A549 (cell line): ENCODE measurements around the gene CCDC27. TPM values are rescaled to one million over a fixed set of nuclear protein-coding genes. Genes with fewer than 3 reads are reported as not detected.

Experiments used
- ATAC-seq, 2 experiments: fragments of 200-7000 bp in 1 of 2; fragments of >200 bp in 1 of 2; cut with Nextera tagmentation in 1 of 2; cut with Tn5 transposase in 1 of 2; 3 replicates each; pipeline versions ENCODE4 v1.8.0 to v1.9.1; 2018 to 2020; ENCODE audit warnings: mild to moderate bottlenecking in 1 of 2, moderate library complexity in 1 of 2
- CTCF ChIA-PET: fragments of 300-600 bp; sonication (Branson Sonifier 250); formaldehyde crosslinking; extraction: SDS; loops from one replicate; lab custom pipeline; 2021; ENCODE audit warnings: antibody characterized with exemption, inconsistent platforms; lab: Yijun Ruan, JAX
- POLR2A ChIA-PET: fragments of 350-600 bp; formaldehyde crosslinking; extraction: SDS; loops from one replicate; lab custom pipeline; 2021; ENCODE audit warnings: antibody characterized with exemption, inconsistent platforms; lab: Yijun Ruan, JAX
- DNase-seq, 2 experiments: peaks; one replicate each; pipeline versions ENCODE4 v3.0.0 to v3.0.0-alpha.2; 2011 to 2016; ENCODE audit warnings: low read depth in 1 of 2, low spot score in 1 of 2
- FAIRE-seq: peaks from 2 replicates; lab custom pipeline; 2011; peaks lifted over from hg19 to GRCh38; lab: Jason Lieb, UNC
- H3K27ac ChIP-seq, 2 experiments: fragments of >200 bp; sonication (Bioruptor Twin); formaldehyde crosslinking; 3 replicates each; pipeline ENCODE4 v1.5.1; 2016 to 2017
- H3K4me1 ChIP-seq: fragments of >200 bp; sonication (Bioruptor Twin); formaldehyde crosslinking; 3 replicates; pipeline ENCODE4 v1.6.1; 2016
- H3K4me2 ChIP-seq: fragments of >200 bp; sonication (Bioruptor Twin); formaldehyde crosslinking; 3 replicates; pipeline ENCODE4 v1.6.1; 2016
- H3K4me3 ChIP-seq: fragments of >200 bp; sonication (Bioruptor Twin); formaldehyde crosslinking; 3 replicates; pipeline ENCODE4 v1.5.1; 2016
- H3K9me3 ChIP-seq: fragments of >200 bp; sonication (Bioruptor Twin); formaldehyde crosslinking; 3 replicates; pipeline ENCODE4 v1.6.1; 2016
- BHLHE40 ChIP-seq: IDR thresholded peaks from 2 replicates; pipeline ENCODE4 v1.6.1; 2012; ENCODE audit warnings: low read depth, low read length, inconsistent platforms
- CBX8 ChIP-seq: fragments of 200-600 bp; sonication (generic); IDR thresholded peaks from 2 replicates; pipeline ENCODE4 v1.6.1; 2016
- CHD4 ChIP-seq: fragments of 200-600 bp; sonication (generic); IDR thresholded peaks from 2 replicates; pipeline ENCODE4 v1.6.1; 2016; ENCODE audit warnings: antibody characterized with exemption, mild to moderate bottlenecking, borderline replicate concordance
- ESRRA ChIP-seq: fragments of 150-350 bp; IDR thresholded peaks from 2 replicates; pipeline ENCODE4 v1.6.1; 2014; ENCODE audit warnings: mild to moderate bottlenecking, low read length, borderline replicate concordance
- HOXA7 ChIP-seq: fragments of 250-450 bp; sonication (Bioruptor Pico); IDR thresholded peaks from 2 replicates; pipeline ENCODE4 v1.5.0; 2020; ENCODE audit warnings: mild to moderate bottlenecking, moderate library complexity
- HOXB13 ChIP-seq: fragments of 250-450 bp; sonication (Bioruptor Pico); IDR thresholded peaks from 2 replicates; pipeline ENCODE4 v1.5.0; 2020; ENCODE audit warnings: low read depth, mild to moderate bottlenecking, moderate library complexity
- HOXB5 ChIP-seq: fragments of 250-450 bp; sonication (Bioruptor Pico); IDR thresholded peaks from 2 replicates; pipeline ENCODE4 v1.5.0; 2020; ENCODE audit warnings: mild to moderate bottlenecking, moderate library complexity
- JUNB ChIP-seq: fragments of >200 bp; sonication (Bioruptor Twin); formaldehyde crosslinking; IDR thresholded peaks from 2 replicates; pipeline ENCODE4 v1.6.1; 2016
- POLR2A ChIP-seq: IDR thresholded peaks from 2 replicates; pipeline ENCODE4 v1.6.1; 2012; ENCODE audit warnings: mild to moderate bottlenecking, low read length
- RARB ChIP-seq: fragments of 250-450 bp; sonication (Bioruptor Pico); IDR thresholded peaks from 2 replicates; pipeline ENCODE4 v1.8.0; 2021; ENCODE audit warnings: mild to moderate bottlenecking, moderate library complexity
- RCOR1 ChIP-seq: fragments of 150-350 bp; IDR thresholded peaks from 2 replicates; pipeline ENCODE4 v1.6.1; 2014; ENCODE audit warnings: antibody characterized with exemption, low read length, low read depth
- SMC3 ChIP-seq: fragments of >200 bp; sonication (Bioruptor Twin); formaldehyde crosslinking; IDR thresholded peaks from 3 replicates; pipeline ENCODE4 v1.6.1; 2018; ENCODE audit warnings: inconsistent platforms
- SREBF2 ChIP-seq: fragments of 450-650 bp; IDR thresholded peaks from 2 replicates; pipeline ENCODE4 v1.6.1; 2014; ENCODE audit warnings: mild to moderate bottlenecking, moderate library complexity
- TFCP2L1 ChIP-seq: fragments of 250-450 bp; sonication (Bioruptor Pico); IDR thresholded peaks from 2 replicates; pipeline ENCODE4 v1.5.0; 2021; ENCODE audit warnings: mild to moderate bottlenecking
- ZFP36 ChIP-seq: fragments of 450-650 bp; IDR thresholded peaks from 2 replicates; pipeline ENCODE4 v1.6.1; 2014; ENCODE audit warnings: borderline replicate concordance; ENCODE audit not compliant: partially characterized antibody
- ZNF302 ChIP-seq: fragments of 250-450 bp; sonication (Bioruptor Pico); IDR thresholded peaks from 2 replicates; pipeline ENCODE4 v1.9.0; 2021; ENCODE audit warnings: inconsistent platforms, mild to moderate bottlenecking, moderate library complexity
- WGBS: methylation state at CpG from one replicate; pipeline ENCODE4 v1.1.6; 2017; ENCODE audit errors: missing lambda C conversion rate; 5-methylcytosine and 5-hydroxymethylcytosine counted together
- polyA plus RNA-seq, 4 experiments: library from polyadenylated mRNA; depleted of rRNA in 3 of 4; stranded (reverse); fragments of >200 nt; fragmentation: RNase III in 1 of 4; extraction: RNeasy Plus Mini Kit Qiagen cat#74134 plus additional on column Dnase treatment in 1 of 4; gene quantifications; 2 replicates in 3 of 4; 3 replicates in 1 of 4; pipeline ENCODE4 v1.2.3, GENCODE V29; 2011 to 2017
- TF ChIP-seq, protein P1 (sequence below): fragments of 200-600 bp; sonication (generic); IDR thresholded peaks from 2 replicates; pipeline ENCODE4 v1.6.1; 2016; ENCODE audit warnings: antibody characterized with exemption, mild to moderate bottlenecking, moderate library complexity
- TF ChIP-seq, protein P2 (sequence below): IDR thresholded peaks from 2 replicates; pipeline ENCODE4 v1.6.1; 2012
- TF ChIP-seq, protein P3 (sequence below): fragments of 250-450 bp; sonication (Bioruptor Pico); IDR thresholded peaks from 2 replicates; pipeline ENCODE4 v1.5.0; 2021; ENCODE audit warnings: mild to moderate bottlenecking, moderate library complexity, borderline replicate concordance
- TF ChIP-seq, protein P4 (sequence below): IDR thresholded peaks from 2 replicates; pipeline ENCODE4 v1.6.1; 2012; ENCODE audit warnings: low read depth, borderline replicate concordance
- TF ChIP-seq, protein P5 (sequence below): fragments of >200 bp; sonication (Bioruptor Twin); formaldehyde crosslinking; IDR thresholded peaks from 3 replicates; pipeline ENCODE4 v1.6.1; 2016

The CCDC27 gene
- polyA plus RNA-seq, 2 of the 4 experiments (the other 2 are of a cell fraction): not detected

DNA sequence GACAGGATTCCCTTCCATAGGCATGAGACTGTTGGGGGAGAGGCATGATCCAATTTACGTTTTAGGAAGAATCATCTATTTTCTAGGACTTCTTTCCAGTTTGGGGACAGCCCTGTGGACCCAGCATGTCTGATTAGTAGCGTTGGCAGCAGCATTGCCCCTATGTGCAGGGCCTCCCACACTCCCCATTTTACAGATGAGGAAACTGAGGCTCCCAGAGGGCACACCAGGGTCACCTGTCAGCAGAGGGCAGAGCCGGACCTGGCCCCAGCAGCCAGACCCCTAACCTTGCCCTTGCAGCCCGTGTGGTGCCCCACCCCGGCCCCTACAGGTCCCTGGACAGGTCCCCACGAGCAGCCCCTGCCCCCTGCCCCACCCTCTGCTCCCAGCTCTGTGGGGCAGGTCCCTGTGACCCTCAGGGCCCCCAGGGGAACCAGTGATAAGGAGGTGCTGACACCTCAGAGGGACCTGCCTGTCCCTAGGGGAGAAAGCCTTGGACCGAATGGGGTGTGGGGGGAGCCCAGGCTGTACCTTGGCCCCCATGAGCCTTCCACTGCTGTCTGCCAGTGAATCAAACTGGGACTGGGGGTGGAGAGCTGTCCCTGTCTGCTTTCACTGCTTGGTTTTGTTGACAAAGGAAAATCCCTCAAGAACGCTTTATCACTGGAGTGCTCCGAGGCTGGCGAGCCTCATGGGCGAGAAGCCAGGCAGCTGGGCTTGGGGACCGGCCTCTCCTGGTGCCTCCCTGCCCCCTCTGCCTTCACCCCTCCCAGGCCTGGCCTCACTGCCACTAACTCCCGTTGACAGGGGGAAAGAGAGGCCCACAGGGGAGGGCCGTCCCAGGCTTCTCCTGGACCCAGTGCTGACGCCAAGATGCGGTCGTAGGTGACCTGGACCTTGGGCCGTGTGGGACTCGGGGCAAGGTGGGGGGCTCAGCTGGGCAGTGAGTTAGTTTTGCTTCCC lies 39.4 kb upstream of the CCDC27 start:
- Histone ChIP-seq H3K9me3 (no peaks in the 10 kb centered on the region), H3K4me3 (no peak overlapping the region), H3K4me1 (no peaks in the 10 kb centered on the region), H3K4me2 (no peak overlapping the region), H3K27ac (no peak overlapping the region)
- DNase-seq (no peak), ATAC-seq (no peak), FAIRE-seq (no peak)
- TF ChIP-seq, protein P1, sequence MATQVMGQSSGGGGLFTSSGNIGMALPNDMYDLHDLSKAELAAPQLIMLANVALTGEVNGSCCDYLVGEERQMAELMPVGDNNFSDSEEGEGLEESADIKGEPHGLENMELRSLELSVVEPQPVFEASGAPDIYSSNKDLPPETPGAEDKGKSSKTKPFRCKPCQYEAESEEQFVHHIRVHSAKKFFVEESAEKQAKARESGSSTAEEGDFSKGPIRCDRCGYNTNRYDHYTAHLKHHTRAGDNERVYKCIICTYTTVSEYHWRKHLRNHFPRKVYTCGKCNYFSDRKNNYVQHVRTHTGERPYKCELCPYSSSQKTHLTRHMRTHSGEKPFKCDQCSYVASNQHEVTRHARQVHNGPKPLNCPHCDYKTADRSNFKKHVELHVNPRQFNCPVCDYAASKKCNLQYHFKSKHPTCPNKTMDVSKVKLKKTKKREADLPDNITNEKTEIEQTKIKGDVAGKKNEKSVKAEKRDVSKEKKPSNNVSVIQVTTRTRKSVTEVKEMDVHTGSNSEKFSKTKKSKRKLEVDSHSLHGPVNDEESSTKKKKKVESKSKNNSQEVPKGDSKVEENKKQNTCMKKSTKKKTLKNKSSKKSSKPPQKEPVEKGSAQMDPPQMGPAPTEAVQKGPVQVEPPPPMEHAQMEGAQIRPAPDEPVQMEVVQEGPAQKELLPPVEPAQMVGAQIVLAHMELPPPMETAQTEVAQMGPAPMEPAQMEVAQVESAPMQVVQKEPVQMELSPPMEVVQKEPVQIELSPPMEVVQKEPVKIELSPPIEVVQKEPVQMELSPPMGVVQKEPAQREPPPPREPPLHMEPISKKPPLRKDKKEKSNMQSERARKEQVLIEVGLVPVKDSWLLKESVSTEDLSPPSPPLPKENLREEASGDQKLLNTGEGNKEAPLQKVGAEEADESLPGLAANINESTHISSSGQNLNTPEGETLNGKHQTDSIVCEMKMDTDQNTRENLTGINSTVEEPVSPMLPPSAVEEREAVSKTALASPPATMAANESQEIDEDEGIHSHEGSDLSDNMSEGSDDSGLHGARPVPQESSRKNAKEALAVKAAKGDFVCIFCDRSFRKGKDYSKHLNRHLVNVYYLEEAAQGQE: no peak
- TF ChIP-seq HOXB5 (no peak), HOXA7 (CRISPR knock-in tag) (no peak), ESRRA (no peak), RARB (no peak), TFCP2L1 (CRISPR knock-in tag) (no peak), BHLHE40 (no peak), JUNB (no peak), CHD4 (no peak), SREBF2 (no peak), ZFP36 (no peak), CBX8 (no peak)
- TF ChIP-seq, protein P2, sequence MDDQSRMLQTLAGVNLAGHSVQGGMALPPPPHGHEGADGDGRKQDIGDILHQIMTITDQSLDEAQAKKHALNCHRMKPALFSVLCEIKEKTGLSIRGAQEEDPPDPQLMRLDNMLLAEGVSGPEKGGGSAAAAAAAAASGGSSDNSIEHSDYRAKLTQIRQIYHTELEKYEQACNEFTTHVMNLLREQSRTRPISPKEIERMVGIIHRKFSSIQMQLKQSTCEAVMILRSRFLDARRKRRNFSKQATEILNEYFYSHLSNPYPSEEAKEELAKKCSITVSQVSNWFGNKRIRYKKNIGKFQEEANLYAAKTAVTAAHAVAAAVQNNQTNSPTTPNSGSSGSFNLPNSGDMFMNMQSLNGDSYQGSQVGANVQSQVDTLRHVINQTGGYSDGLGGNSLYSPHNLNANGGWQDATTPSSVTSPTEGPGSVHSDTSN: no peak
- TF ChIP-seq, protein P3, sequence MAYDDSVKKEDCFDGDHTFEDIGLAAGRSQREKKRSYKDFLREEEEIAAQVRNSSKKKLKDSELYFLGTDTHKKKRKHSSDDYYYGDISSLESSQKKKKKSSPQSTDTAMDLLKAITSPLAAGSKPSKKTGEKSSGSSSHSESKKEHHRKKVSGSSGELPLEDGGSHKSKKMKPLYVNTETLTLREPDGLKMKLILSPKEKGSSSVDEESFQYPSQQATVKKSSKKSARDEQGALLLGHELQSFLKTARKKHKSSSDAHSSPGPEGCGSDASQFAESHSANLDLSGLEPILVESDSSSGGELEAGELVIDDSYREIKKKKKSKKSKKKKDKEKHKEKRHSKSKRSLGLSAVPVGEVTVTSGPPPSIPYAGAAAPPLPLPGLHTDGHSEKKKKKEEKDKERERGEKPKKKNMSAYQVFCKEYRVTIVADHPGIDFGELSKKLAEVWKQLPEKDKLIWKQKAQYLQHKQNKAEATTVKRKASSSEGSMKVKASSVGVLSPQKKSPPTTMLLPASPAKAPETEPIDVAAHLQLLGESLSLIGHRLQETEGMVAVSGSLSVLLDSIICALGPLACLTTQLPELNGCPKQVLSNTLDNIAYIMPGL (CRISPR knock-in tag): no peak
- TF ChIP-seq, protein P4, sequence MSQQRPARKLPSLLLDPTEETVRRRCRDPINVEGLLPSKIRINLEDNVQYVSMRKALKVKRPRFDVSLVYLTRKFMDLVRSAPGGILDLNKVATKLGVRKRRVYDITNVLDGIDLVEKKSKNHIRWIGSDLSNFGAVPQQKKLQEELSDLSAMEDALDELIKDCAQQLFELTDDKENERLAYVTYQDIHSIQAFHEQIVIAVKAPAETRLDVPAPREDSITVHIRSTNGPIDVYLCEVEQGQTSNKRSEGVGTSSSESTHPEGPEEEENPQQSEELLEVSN: no peak
- TF ChIP-seq, protein P5, sequence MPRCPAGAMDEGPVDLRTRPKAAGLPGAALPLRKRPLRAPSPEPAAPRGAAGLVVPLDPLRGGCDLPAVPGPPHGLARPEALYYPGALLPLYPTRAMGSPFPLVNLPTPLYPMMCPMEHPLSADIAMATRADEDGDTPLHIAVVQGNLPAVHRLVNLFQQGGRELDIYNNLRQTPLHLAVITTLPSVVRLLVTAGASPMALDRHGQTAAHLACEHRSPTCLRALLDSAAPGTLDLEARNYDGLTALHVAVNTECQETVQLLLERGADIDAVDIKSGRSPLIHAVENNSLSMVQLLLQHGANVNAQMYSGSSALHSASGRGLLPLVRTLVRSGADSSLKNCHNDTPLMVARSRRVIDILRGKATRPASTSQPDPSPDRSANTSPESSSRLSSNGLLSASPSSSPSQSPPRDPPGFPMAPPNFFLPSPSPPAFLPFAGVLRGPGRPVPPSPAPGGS: no peak
- CTCF ChIA-PET: interaction anchor here (0.9 to 3.2 kb wide), 3 partner anchors 9 to 17 kb away, joined by 3 to 22 read pairs (median 4); no protein-coding TSS in a partner anchor
- POLR2A ChIA-PET: no interaction called here
- WGBS: 40% methylated on average over 9 of the region's 19 CpGs

DNA sequence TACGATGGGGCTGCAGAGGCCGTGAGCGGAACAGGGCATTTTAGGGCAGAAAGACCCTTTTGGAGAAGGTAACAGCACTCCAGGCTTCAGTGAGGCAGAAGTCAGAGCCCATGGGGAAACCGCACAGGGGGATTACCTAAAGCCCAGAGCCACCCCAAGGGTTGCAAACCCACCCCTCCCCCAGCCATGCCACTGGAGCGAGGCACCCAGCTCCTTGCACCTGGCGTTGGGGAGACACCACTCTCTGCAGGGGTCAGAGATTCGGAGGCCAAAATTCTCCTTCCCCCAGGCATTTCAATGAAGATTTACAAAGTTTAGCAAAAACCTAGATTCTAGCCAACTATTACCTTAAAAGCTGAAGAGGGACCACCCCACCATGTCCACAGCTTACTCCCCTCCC lies 38.4 kb upstream of the CCDC27 start:
- ChIA-PET CTCF (interaction anchor here (0.9 to 3.2 kb wide), 3 partner anchors 8 to 18 kb away, joined by 3 to 22 read pairs (median 4); no protein-coding TSS in a partner anchor), POLR2A (no interaction called here)
- Histone ChIP-seq H3K4me1 (no peaks in the 10 kb centered on the region), H3K27ac (no peak overlapping the region), H3K9me3 (no peaks in the 10 kb centered on the region), H3K4me2 (no peak overlapping the region), H3K4me3 (no peak overlapping the region)
- TF ChIP-seq RCOR1 (no peak), POLR2A (no peak), ZNF302 (CRISPR knock-in tag) (no peak), HOXB13 (no peak), SMC3 (no peak), CBX8 (no peak)
- no peak for FAIRE-seq
- no peak for ATAC-seq
- DNase-seq: no peak
- WGBS: 59% methylated on average over 5 of the region's 7 CpGs
